A549 (cell line): ENCODE data around the gene KIAA0930.

Source experiments
- CBX8 ChIP-seq: fragments of 200-600 bp; sonication (generic); IDR thresholded peaks from 2 replicates; pipeline ENCODE4 v1.6.1; 2016
- CEBPB ChIP-seq, 2 experiments: fragments of >200 bp in 1 of 2; sonication (Bioruptor Twin) in 1 of 2; formaldehyde crosslinking in 1 of 2; IDR thresholded peaks; 2 replicates each; pipeline ENCODE4 v1.6.1; 2012 to 2016
- EP300 ChIP-seq, 2 experiments: fragments of >200 bp; sonication (Bioruptor Twin); formaldehyde crosslinking; IDR thresholded peaks; 2 replicates in 1 of 2; 3 replicates in 1 of 2; pipeline ENCODE4 v1.6.1; 2016 to 2017
- NFE2L2 ChIP-seq: fragments of 150-350 bp; conservative IDR thresholded peaks from 2 replicates; pipeline ENCODE4 v1.6.1; 2014; ENCODE audit warnings: low read length
- POLR2A ChIP-seq: IDR thresholded peaks from 2 replicates; pipeline ENCODE4 v1.6.1; 2012; ENCODE audit warnings: mild to moderate bottlenecking, low read length
- RAD21 ChIP-seq, 2 experiments: fragments of >200 bp in 1 of 2; sonication (Bioruptor Twin) in 1 of 2; formaldehyde crosslinking in 1 of 2; IDR thresholded peaks in 1 of 2; conservative IDR thresholded peaks in 1 of 2; 2 replicates in 1 of 2; 3 replicates in 1 of 2; pipeline ENCODE4 v1.6.1; 2012 to 2018; ENCODE audit warnings: inconsistent platforms in 1 of 2
- SMC3 ChIP-seq: fragments of >200 bp; sonication (Bioruptor Twin); formaldehyde crosslinking; IDR thresholded peaks from 3 replicates; pipeline ENCODE4 v1.6.1; 2018; ENCODE audit warnings: inconsistent platforms
- TF ChIP-seq, protein P1 (sequence below): fragments of >200 bp; sonication (Bioruptor Twin); formaldehyde crosslinking; IDR thresholded peaks from 3 replicates; pipeline ENCODE4 v1.5.1; 2016
- TF ChIP-seq, protein P2 (sequence below): IDR thresholded peaks from 2 replicates; pipeline ENCODE4 v1.6.1; 2012
- TF ChIP-seq, protein P3 (sequence below): fragments of 200-600 bp; sonication (generic); IDR thresholded peaks from 2 replicates; pipeline ENCODE4 v1.6.1; 2016; ENCODE audit warnings: antibody characterized with exemption, mild to moderate bottlenecking, moderate library complexity

DNA sequence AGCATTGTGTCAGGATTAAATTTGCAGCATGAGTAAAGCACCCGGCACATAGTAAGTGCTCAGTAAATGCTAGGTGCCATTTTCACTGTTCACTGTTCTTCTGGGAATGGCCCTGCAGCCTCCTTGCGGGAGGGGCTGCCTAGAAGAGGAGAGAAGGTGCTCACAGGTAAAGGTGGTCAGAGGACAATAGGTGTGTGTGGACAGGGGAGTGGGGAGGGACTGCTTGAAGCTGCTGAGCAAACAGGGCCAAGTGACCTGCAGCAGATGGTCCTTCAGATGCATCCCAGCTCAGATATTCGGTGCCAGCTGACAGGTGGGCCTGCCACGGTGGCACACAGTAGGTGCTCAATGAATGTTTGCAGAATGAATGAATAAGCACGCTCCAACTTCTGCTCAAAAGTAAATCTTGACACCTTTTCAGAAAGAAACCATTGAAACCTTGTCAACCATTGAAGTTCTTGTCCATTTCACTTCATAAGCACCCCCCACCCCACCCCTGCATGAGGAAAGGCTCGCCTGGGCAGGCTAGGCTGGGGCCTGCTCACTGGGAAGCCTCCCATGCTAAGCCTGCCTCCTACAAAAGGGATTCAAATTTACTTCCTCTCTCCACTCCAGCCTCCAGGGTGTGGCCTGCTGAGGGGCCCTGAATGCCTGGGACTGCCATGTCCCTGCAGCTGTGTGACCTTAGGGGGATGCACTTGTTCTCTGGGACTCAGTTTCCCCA, 1.6 kb downstream of the KIAA0930 start:
- TF ChIP-seq CBX8 (no peak), POLR2A (no peak), CEBPB (IDR thresholded peaks at IDR 0.05) (no peak), RAD21 (conservative IDR thresholded peaks at IDR 0.05 in 1 of 2, IDR thresholded peaks at IDR 0.05 in 1 of 2) (no peak), NFE2L2 (no peak), EP300 (IDR thresholded peaks at IDR 0.05) (no peak), SMC3 (no peak)
- TF ChIP-seq, protein P1, sequence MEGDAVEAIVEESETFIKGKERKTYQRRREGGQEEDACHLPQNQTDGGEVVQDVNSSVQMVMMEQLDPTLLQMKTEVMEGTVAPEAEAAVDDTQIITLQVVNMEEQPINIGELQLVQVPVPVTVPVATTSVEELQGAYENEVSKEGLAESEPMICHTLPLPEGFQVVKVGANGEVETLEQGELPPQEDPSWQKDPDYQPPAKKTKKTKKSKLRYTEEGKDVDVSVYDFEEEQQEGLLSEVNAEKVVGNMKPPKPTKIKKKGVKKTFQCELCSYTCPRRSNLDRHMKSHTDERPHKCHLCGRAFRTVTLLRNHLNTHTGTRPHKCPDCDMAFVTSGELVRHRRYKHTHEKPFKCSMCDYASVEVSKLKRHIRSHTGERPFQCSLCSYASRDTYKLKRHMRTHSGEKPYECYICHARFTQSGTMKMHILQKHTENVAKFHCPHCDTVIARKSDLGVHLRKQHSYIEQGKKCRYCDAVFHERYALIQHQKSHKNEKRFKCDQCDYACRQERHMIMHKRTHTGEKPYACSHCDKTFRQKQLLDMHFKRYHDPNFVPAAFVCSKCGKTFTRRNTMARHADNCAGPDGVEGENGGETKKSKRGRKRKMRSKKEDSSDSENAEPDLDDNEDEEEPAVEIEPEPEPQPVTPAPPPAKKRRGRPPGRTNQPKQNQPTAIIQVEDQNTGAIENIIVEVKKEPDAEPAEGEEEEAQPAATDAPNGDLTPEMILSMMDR: no peak
- TF ChIP-seq, protein P2, sequence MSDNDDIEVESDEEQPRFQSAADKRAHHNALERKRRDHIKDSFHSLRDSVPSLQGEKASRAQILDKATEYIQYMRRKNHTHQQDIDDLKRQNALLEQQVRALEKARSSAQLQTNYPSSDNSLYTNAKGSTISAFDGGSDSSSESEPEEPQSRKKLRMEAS: no peak
- TF ChIP-seq, protein P3, sequence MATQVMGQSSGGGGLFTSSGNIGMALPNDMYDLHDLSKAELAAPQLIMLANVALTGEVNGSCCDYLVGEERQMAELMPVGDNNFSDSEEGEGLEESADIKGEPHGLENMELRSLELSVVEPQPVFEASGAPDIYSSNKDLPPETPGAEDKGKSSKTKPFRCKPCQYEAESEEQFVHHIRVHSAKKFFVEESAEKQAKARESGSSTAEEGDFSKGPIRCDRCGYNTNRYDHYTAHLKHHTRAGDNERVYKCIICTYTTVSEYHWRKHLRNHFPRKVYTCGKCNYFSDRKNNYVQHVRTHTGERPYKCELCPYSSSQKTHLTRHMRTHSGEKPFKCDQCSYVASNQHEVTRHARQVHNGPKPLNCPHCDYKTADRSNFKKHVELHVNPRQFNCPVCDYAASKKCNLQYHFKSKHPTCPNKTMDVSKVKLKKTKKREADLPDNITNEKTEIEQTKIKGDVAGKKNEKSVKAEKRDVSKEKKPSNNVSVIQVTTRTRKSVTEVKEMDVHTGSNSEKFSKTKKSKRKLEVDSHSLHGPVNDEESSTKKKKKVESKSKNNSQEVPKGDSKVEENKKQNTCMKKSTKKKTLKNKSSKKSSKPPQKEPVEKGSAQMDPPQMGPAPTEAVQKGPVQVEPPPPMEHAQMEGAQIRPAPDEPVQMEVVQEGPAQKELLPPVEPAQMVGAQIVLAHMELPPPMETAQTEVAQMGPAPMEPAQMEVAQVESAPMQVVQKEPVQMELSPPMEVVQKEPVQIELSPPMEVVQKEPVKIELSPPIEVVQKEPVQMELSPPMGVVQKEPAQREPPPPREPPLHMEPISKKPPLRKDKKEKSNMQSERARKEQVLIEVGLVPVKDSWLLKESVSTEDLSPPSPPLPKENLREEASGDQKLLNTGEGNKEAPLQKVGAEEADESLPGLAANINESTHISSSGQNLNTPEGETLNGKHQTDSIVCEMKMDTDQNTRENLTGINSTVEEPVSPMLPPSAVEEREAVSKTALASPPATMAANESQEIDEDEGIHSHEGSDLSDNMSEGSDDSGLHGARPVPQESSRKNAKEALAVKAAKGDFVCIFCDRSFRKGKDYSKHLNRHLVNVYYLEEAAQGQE: no peak
